Thymus (tissue), 11 donors: ENCODE measurements around the gene CNST. TPM values are rescaled to one million over a fixed set of nuclear protein-coding genes. Genes with fewer than 3 reads are reported as not detected.
"Not testable (repeated sequence)": the region's sequence is repeated elsewhere in the genome, so short reads cannot be mapped to it uniquely, and the experiment has no call there.

ENCODE experiments used
- DNase-seq, 9 donors: peaks; one replicate each; pipeline ENCODE4 v3.0.0-alpha.2; 2013; ENCODE audit warnings: low spot score in 9 of 9, low read depth in 6 of 9, missing footprints in 1 of 9
- H3K27ac ChIP-seq, 2 donors: one replicate each; pipeline ENCODE4 v1.5.1; 2013; ENCODE audit warnings: control low read depth in 1 of 2, low read depth in 1 of 2, low read length in 1 of 2, mild to moderate bottlenecking in 1 of 2, moderate library complexity in 1 of 2
- H3K27me3 ChIP-seq, 2 donors: one replicate each; pipeline ENCODE4 v1.5.1; 2013; ENCODE audit warnings: low read length in 1 of 2; ENCODE audit not compliant: control insufficient read depth in 2 of 2, insufficient read depth in 1 of 2
- H3K36me3 ChIP-seq, 2 donors: one replicate each; pipeline ENCODE4 v1.5.1; 2013; ENCODE audit warnings: low read length in 1 of 2, mild to moderate bottlenecking in 1 of 2, moderate library complexity in 1 of 2; ENCODE audit not compliant: control insufficient read depth in 2 of 2, insufficient read depth in 2 of 2
- H3K4me1 ChIP-seq, 2 donors: one replicate each; pipeline ENCODE4 v1.5.1; 2013; ENCODE audit warnings: low read length in 2 of 2; ENCODE audit not compliant: control insufficient read depth in 2 of 2, insufficient read depth in 2 of 2
- H3K4me3 ChIP-seq, 2 donors: one replicate each; pipeline ENCODE4 v1.5.1; 2013; ENCODE audit warnings: low read length in 2 of 2, control low read depth in 1 of 2, mild to moderate bottlenecking in 1 of 2
- H3K9me3 ChIP-seq, 2 donors: one replicate each; pipeline ENCODE4 v1.5.1; 2013; ENCODE audit warnings: low read length in 1 of 2, mild to moderate bottlenecking in 1 of 2; ENCODE audit not compliant: control insufficient read depth in 2 of 2, insufficient read depth in 1 of 2
- WGBS: extraction: QIAGEN DNeasy Blood & Tissue Kit; methylation state at CpG from one replicate; pipeline ENCODE4 v1.1.7; 2013; 5-methylcytosine and 5-hydroxymethylcytosine counted together
- polyA plus RNA-seq: library from polyadenylated mRNA; stranded (reverse); fragments of 200-250 nt; gene quantifications from one replicate; pipeline ENCODE4 v1.2.3, GENCODE V29; 2013
- total RNA-seq: library from RNA; stranded (reverse); fragments of 120-200 nt; gene quantifications from one replicate; pipeline ENCODE4 v1.2.4, GENCODE V29; 2013
- donor health status: healthy.

CNST gene
- total and polyA plus RNA-seq, 2 donors: 15.4 to 15.7 TPM

GRCh38 chr1:246597971-246598370, 31.7 kb downstream of the CNST start:
- no peaks in the 10 kb centered on the region for H3K9me3 ChIP-seq
- no peak for DNase-seq
- no peak overlapping the region for H3K27ac ChIP-seq
- peaks cover 12 to 26% of the 10 kb centered on the region in 2 donors for H3K36me3 ChIP-seq
- WGBS: 96% methylated on average over 7 of the region's 7 CpGs
- H3K4me3 ChIP-seq: no peak overlapping the region
- H3K27me3 ChIP-seq: no peaks in the 10 kb centered on the region
- no peaks in the 10 kb centered on the region for H3K4me1 ChIP-seq

GRCh38 chr1:246599315-246599714, 33.1 kb downstream of the CNST start:
- 97% methylated on average over 4 of the region's 4 CpGs for WGBS
- H3K9me3 ChIP-seq: peaks cover 0 to 4% of the 10 kb centered on the region in 2 donors
- H3K4me3 ChIP-seq: no peak overlapping the region
- no peak overlapping the region for H3K27ac ChIP-seq
- no peak for DNase-seq
- peaks cover 10 to 18% of the 10 kb centered on the region in 2 donors for H3K36me3 ChIP-seq
- no peaks in the 10 kb centered on the region for H3K27me3 ChIP-seq
- no peaks in the 10 kb centered on the region for H3K4me1 ChIP-seq

- H3K27me3 ChIP-seq: no peaks in the 10 kb centered on the region
- peaks cover 1 to 8% of the 10 kb centered on the region in 2 donors for H3K9me3 ChIP-seq
- no peak overlapping the region for H3K4me3 ChIP-seq
- no peak for DNase-seq
- no peaks in the 10 kb centered on the region for H3K4me1 ChIP-seq
- H3K27ac ChIP-seq: no peak overlapping the region
- peaks cover 6 to 15% of the 10 kb centered on the region in 2 donors for H3K36me3 ChIP-seq
- 94% methylated on average over 2 of the region's 2 CpGs for WGBS
Observed at GRCh38 chr1:246600579-246600978, 34.3 kb downstream of the CNST start.

- 53% methylated on average over 3 of the region's 3 CpGs for WGBS
- peak in 1 of 9 donors; percentile 38 for DNase-seq
Observed at GRCh38 chr1:246602194-246602593, 35.9 kb downstream of the CNST start.

GRCh38 chr1:246605231-246605630, 39.0 kb downstream of the CNST start:
- WGBS: 99% methylated on average over 19 of the region's 19 CpGs
- peaks cover 1 to 16% of the 10 kb centered on the region in 2 donors for H3K9me3 ChIP-seq
- not testable (repeated sequence) for H3K36me3 ChIP-seq, H3K4me1 ChIP-seq, H3K27ac ChIP-seq, H3K4me3 ChIP-seq, H3K27me3 ChIP-seq, DNase-seq

More at GRCh38 chr1:246602194-246602593, 35.9 kb downstream of the CNST start:
- Histone ChIP-seq H3K4me3 (no peak overlapping the region), H3K9me3 (peaks cover 1 to 8% of the 10 kb centered on the region in 2 donors), H3K27ac (no peak overlapping the region), H3K36me3 (peaks cover 5 to 6% of the 10 kb centered on the region in 2 donors), H3K4me1 (no peaks in the 10 kb centered on the region), H3K27me3 (no peaks in the 10 kb centered on the region)

GRCh38 chr1:246607462-246607861, 41.2 kb downstream of the CNST start:
- WGBS: over 99% methylated on average over 19 of the region's 19 CpGs
- DNase-seq: no peak

GRCh38 chr1:246608616-246609376, 42.5 kb downstream of the CNST start:
- 78% methylated on average over 18 of the region's 18 CpGs for WGBS
- peaks cover 6 to 11% of the 10 kb centered on the region in 2 donors for H3K36me3 ChIP-seq
- no peak overlapping the region for H3K4me3 ChIP-seq
- H3K27ac ChIP-seq: no peak overlapping the region
- no peaks in the 10 kb centered on the region for H3K4me1 ChIP-seq
- no peaks in the 10 kb centered on the region for H3K27me3 ChIP-seq
- no peak for DNase-seq
- peaks cover 1 to 14% of the 10 kb centered on the region in 2 donors for H3K9me3 ChIP-seq

More at GRCh38 chr1:246607462-246607861, 41.2 kb downstream of the CNST start:
- no peaks in the 10 kb centered on the region for H3K27me3 ChIP-seq
- no peak overlapping the region for H3K4me3 ChIP-seq
- peaks cover 1 to 16% of the 10 kb centered on the region in 2 donors for H3K9me3 ChIP-seq
- no peak overlapping the region for H3K27ac ChIP-seq
- H3K36me3 ChIP-seq: peaks cover 6 to 11% of the 10 kb centered on the region in 2 donors
- no peaks in the 10 kb centered on the region for H3K4me1 ChIP-seq

- Histone ChIP-seq H3K27ac (no peak overlapping the region), H3K36me3 (peaks cover 6 to 11% of the 10 kb centered on the region in 2 donors), H3K4me3 (no peak overlapping the region), H3K9me3 (peaks cover 1 to 11% of the 10 kb centered on the region in 2 donors), H3K4me1 (no peaks in the 10 kb centered on the region), H3K27me3 (no peaks in the 10 kb centered on the region)
- 93% methylated on average over 4 of the region's 4 CpGs for WGBS
- no peak for DNase-seq
Observed at GRCh38 chr1:246609632-246610031, 43.4 kb downstream of the CNST start.

- no peaks in the 10 kb centered on the region for H3K9me3 ChIP-seq
- H3K27ac ChIP-seq: no peak overlapping the region
- DNase-seq: no peak
- H3K27me3 ChIP-seq: no peaks in the 10 kb centered on the region
- H3K4me1 ChIP-seq: no peaks in the 10 kb centered on the region
- 96% methylated on average over 6 of the region's 6 CpGs for WGBS
- peaks cover 0 to 8% of the 10 kb centered on the region in 2 donors for H3K36me3 ChIP-seq
- no peak overlapping the region for H3K4me3 ChIP-seq
Observed at GRCh38 chr1:246613096-246613758, 47.0 kb downstream of the CNST start.
